Ishikawa (cell line): ENCODE data around the gene PKNOX2.

ENCODE experiments used
- CREB1 ChIP-seq: IDR thresholded peaks from 2 replicates; pipeline ENCODE4 v1.6.1; 2012; ENCODE audit warnings: low read depth
- EGR1 ChIP-seq: IDR thresholded peaks from 2 replicates; pipeline ENCODE4 v1.6.1; 2012
- EP300 ChIP-seq: IDR thresholded peaks from 2 replicates; pipeline ENCODE4 v1.6.1; 2012; ENCODE audit warnings: borderline replicate concordance
- FOXM1 ChIP-seq: IDR thresholded peaks from 2 replicates; pipeline ENCODE4 v1.6.1; 2012; ENCODE audit warnings: low read depth, borderline replicate concordance
- MAX ChIP-seq: IDR thresholded peaks from 2 replicates; pipeline ENCODE4 v1.6.1; 2012
- NFIC ChIP-seq: IDR thresholded peaks from 2 replicates; pipeline ENCODE4 v1.6.1; 2012
- RAD21 ChIP-seq: IDR thresholded peaks from 2 replicates; pipeline ENCODE4 v1.6.1; 2012; ENCODE audit warnings: low read depth
- TAF1 ChIP-seq: IDR thresholded peaks from 2 replicates; pipeline ENCODE4 v1.6.1; 2012; ENCODE audit warnings: low read depth, mild to moderate bottlenecking
- TEAD4 ChIP-seq: IDR thresholded peaks from 2 replicates; pipeline ENCODE4 v1.6.1; 2012
- YY1 ChIP-seq: IDR thresholded peaks from 2 replicates; pipeline ENCODE4 v1.6.1; 2012; ENCODE audit warnings: low read depth
- ZBTB7A ChIP-seq: IDR thresholded peaks from 2 replicates; pipeline ENCODE4 v1.6.1; 2012; ENCODE audit warnings: low read depth
- TF ChIP-seq, protein P1 (sequence below): IDR thresholded peaks from 2 replicates; pipeline ENCODE4 v1.6.1; 2012
- TF ChIP-seq, protein P2 (sequence below): IDR thresholded peaks from 2 replicates; pipeline ENCODE4 v1.6.1; 2012; ENCODE audit warnings: low read depth, mild to moderate bottlenecking

DNA sequence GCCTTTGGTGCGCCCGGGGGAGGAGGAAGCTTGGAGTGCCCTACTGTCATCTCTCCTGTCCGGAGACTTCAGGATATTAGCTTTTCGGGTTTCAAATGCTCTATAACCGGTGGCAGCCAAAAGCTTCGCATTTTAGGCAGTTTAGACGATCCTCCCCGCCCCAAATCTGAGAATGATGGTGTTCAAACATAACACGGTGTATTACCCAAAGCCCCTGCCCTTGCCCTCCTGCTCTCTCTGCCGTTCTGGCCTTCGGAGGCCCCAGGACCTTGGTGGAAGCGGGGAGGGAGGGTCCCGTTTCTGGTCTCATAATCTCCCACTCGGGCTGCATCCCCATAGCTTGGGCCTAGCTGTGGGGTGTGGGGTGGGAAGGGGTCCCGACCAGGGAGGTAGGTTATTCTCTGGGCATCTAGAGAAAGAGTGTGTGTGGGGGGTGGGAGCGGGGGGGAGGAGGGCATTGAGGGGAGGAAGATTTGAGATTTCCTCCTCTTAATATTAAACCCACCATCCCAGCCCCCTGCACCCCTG lies 2.3 kb downstream of the PKNOX2 start:
- TF ChIP-seq MAX (no peak), NFIC (no peak), YY1 (no peak), RAD21 (no peak), TEAD4 (no peak), EGR1 (no peak), TAF1 (no peak), ZBTB7A (no peak), EP300 (no peak), FOXM1 (no peak), CREB1 (no peak)
- TF ChIP-seq, protein P1, sequence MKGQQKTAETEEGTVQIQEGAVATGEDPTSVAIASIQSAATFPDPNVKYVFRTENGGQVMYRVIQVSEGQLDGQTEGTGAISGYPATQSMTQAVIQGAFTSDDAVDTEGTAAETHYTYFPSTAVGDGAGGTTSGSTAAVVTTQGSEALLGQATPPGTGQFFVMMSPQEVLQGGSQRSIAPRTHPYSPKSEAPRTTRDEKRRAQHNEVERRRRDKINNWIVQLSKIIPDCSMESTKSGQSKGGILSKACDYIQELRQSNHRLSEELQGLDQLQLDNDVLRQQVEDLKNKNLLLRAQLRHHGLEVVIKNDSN, result no peak
- TF ChIP-seq, protein P2, sequence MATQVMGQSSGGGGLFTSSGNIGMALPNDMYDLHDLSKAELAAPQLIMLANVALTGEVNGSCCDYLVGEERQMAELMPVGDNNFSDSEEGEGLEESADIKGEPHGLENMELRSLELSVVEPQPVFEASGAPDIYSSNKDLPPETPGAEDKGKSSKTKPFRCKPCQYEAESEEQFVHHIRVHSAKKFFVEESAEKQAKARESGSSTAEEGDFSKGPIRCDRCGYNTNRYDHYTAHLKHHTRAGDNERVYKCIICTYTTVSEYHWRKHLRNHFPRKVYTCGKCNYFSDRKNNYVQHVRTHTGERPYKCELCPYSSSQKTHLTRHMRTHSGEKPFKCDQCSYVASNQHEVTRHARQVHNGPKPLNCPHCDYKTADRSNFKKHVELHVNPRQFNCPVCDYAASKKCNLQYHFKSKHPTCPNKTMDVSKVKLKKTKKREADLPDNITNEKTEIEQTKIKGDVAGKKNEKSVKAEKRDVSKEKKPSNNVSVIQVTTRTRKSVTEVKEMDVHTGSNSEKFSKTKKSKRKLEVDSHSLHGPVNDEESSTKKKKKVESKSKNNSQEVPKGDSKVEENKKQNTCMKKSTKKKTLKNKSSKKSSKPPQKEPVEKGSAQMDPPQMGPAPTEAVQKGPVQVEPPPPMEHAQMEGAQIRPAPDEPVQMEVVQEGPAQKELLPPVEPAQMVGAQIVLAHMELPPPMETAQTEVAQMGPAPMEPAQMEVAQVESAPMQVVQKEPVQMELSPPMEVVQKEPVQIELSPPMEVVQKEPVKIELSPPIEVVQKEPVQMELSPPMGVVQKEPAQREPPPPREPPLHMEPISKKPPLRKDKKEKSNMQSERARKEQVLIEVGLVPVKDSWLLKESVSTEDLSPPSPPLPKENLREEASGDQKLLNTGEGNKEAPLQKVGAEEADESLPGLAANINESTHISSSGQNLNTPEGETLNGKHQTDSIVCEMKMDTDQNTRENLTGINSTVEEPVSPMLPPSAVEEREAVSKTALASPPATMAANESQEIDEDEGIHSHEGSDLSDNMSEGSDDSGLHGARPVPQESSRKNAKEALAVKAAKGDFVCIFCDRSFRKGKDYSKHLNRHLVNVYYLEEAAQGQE, result no peak
